ENCODE results near the gene CCL2.

GRCh38 chr17:34251186-34251585, 3.9 kb upstream of the CCL2 start:
- TF ChIP-seq ELF4 (IDR thresholded peaks at IDR 0.05) (no peak), TARDBP (IDR thresholded peaks at IDR 0.05) (no peak), SP1 (IDR thresholded peaks at IDR 0.05) (no peak), NFRKB (IDR thresholded peaks at IDR 0.05) (no peak), BHLHE40 (IDR thresholded peaks at IDR 0.05; ENCODE audit: borderline replicate concordance) (no peak), LEF1 (IDR thresholded peaks at IDR 0.05; ENCODE audit: borderline replicate concordance) (no peak), CTBP1 (IDR thresholded peaks at IDR 0.05; ENCODE audit: borderline replicate concordance) (no peak)
